Parathyroid adenoma (tissue), 2 donors: ENCODE measurements around the gene MGAT4A.

ENCODE experiments used
- H2AFZ ChIP-seq: fragments of 300-600 bp; sonication (generic); one replicate; pipeline ENCODE4 v1.7.0; 2017; ENCODE audit warnings: antibody characterized with exemption, mild to moderate bottlenecking
- H3K27ac ChIP-seq: fragments of 300-600 bp; sonication (generic); one replicate; pipeline ENCODE4 v1.7.0; 2017
- H3K27me3 ChIP-seq: fragments of 300-600 bp; sonication (generic); one replicate; pipeline ENCODE4 v1.7.0; 2017; ENCODE audit warnings: low read length; ENCODE audit not compliant: control insufficient read depth, insufficient read depth
- H3K36me3 ChIP-seq: fragments of 300-600 bp; sonication (generic); one replicate; pipeline ENCODE4 v1.7.0; 2017; ENCODE audit warnings: low read length; ENCODE audit not compliant: control insufficient read depth, insufficient read depth
- H3K4me1 ChIP-seq: fragments of 300-600 bp; sonication (generic); one replicate; pipeline ENCODE4 v1.7.0; 2017; ENCODE audit warnings: control low read depth
- H3K4me2 ChIP-seq: fragments of 300-600 bp; sonication (generic); one replicate; pipeline ENCODE4 v1.7.0; 2017; ENCODE audit warnings: low read length
- H3K4me3 ChIP-seq: fragments of 300-600 bp; sonication (generic); one replicate; pipeline ENCODE4 v1.7.0; 2017; ENCODE audit warnings: low read depth, low read length
- H3K79me2 ChIP-seq: fragments of 300-600 bp; sonication (generic); one replicate; pipeline ENCODE4 v1.7.0; 2017; ENCODE audit warnings: control low read depth
- H3K9ac ChIP-seq: fragments of 300-600 bp; sonication (generic); one replicate; pipeline ENCODE4 v1.7.0; 2017; ENCODE audit warnings: mild to moderate bottlenecking
- H3K9me3 ChIP-seq: fragments of 300-600 bp; sonication (generic); one replicate; pipeline ENCODE4 v1.7.0; 2017; ENCODE audit warnings: low read length; ENCODE audit not compliant: control insufficient read depth
- TF ChIP-seq, protein P1 (sequence below): fragments of 300-600 bp; sonication (generic); IDR thresholded peaks from one replicate; pipeline ENCODE4 v1.7.0; 2017; ENCODE audit warnings: antibody characterized with exemption, mild to moderate bottlenecking
- donor health status: primary hyperparathyroidism.

MGAT4A gene

DNA sequence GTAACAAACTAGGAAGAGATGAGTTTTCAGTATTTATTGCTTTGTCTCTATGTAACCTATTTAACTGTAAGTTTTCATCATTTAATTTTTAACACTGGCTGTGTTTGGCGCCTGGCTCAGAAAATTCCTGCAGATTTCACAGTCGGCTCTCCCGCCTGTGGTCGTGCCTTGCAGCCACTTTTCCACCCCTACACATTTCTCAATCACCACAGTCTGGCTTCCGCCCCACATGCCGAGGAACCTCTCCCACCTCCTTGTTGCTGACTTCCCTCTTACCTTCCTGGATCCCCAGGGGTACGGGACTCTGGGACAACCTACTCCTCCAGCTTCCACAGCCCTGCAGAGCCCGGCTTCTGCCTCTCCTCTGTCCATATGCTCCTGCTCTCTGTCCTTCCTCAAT, 41.6 kb upstream of the MGAT4A start:
- no peak overlapping the region for H3K4me3 ChIP-seq
- TF ChIP-seq, protein P1, sequence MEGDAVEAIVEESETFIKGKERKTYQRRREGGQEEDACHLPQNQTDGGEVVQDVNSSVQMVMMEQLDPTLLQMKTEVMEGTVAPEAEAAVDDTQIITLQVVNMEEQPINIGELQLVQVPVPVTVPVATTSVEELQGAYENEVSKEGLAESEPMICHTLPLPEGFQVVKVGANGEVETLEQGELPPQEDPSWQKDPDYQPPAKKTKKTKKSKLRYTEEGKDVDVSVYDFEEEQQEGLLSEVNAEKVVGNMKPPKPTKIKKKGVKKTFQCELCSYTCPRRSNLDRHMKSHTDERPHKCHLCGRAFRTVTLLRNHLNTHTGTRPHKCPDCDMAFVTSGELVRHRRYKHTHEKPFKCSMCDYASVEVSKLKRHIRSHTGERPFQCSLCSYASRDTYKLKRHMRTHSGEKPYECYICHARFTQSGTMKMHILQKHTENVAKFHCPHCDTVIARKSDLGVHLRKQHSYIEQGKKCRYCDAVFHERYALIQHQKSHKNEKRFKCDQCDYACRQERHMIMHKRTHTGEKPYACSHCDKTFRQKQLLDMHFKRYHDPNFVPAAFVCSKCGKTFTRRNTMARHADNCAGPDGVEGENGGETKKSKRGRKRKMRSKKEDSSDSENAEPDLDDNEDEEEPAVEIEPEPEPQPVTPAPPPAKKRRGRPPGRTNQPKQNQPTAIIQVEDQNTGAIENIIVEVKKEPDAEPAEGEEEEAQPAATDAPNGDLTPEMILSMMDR: no peak
- H3K4me2 ChIP-seq: no peak overlapping the region
- H3K4me1 ChIP-seq: peaks cover 18% of the 10 kb centered on the region
- no peak overlapping the region for H2AFZ ChIP-seq
- H3K27ac ChIP-seq: no peak overlapping the region
- no peak overlapping the region for H3K9ac ChIP-seq
- no peaks in the 10 kb centered on the region for H3K36me3 ChIP-seq
- no peaks in the 10 kb centered on the region for H3K79me2 ChIP-seq
- H3K9me3 ChIP-seq: no peaks in the 10 kb centered on the region
- H3K27me3 ChIP-seq: no peaks in the 10 kb centered on the region

GRCh38 chr2:98771721-98772524, 41.0 kb upstream of the MGAT4A start:
- Histone ChIP-seq H3K4me3 (no peak overlapping the region), H3K9me3 (no peaks in the 10 kb centered on the region), H3K79me2 (no peaks in the 10 kb centered on the region), H3K36me3 (no peaks in the 10 kb centered on the region), H3K9ac (no peak overlapping the region), H2AFZ (peak overlapping the region; percentile 48), H3K27me3 (no peaks in the 10 kb centered on the region), H3K27ac (peak overlapping the region; percentile 17), H3K4me2 (no peak overlapping the region), H3K4me1 (peaks cover 18% of the 10 kb centered on the region)
- TF ChIP-seq, protein P1: no peak

DNA sequence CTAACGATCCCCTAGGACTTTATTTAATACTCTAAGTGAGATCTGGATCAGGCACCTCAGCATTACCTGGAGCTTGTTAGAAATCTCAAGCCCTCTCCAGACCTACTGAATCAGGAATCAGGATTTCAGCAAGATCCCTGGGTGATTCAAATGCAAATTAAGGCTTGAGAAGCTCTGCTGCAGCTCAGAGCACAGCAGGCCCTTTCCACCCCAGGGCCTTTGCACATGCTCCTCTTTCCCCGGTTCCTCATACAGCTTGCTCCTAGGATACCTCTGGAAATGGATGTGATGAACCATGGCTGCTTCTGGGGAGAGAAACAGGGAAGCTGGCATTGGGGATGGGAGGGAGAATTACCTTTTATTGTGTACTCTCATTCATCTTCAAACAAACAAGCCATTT, 40.3 kb upstream of the MGAT4A start:
- no peak overlapping the region for H3K9ac ChIP-seq
- H3K4me2 ChIP-seq: no peak overlapping the region
- peak overlapping the region; percentile 17 for H3K27ac ChIP-seq
- no peaks in the 10 kb centered on the region for H3K36me3 ChIP-seq
- TF ChIP-seq, protein P1: no peak
- H3K4me3 ChIP-seq: no peak overlapping the region
- no peaks in the 10 kb centered on the region for H3K27me3 ChIP-seq
- H3K79me2 ChIP-seq: no peaks in the 10 kb centered on the region
- no peaks in the 10 kb centered on the region for H3K9me3 ChIP-seq
- H3K4me1 ChIP-seq: peaks cover 23% of the 10 kb centered on the region
- H2AFZ ChIP-seq: peak overlapping the region; percentile 48

DNA sequence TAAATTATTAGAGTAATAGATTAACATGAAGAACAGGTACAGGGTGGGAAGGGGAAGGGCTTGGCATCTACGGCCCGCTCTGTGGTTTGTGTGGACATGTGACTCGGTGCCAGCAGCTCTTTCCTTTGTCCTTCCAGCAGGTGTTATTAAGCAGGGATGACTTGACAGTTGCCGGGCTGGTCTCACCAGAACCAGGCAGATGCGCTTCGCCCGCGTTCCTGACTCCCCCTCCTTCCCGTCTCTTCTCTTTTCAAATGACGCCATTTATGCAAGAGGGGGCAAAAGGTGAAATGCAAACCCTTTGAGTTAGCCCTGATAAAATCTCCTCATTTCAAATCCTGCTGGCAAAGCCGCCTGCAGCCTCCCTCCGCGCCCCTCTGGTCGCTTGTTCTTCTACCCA, 38.9 kb upstream of the MGAT4A start:
- peaks cover 23% of the 10 kb centered on the region for H3K4me1 ChIP-seq
- H3K4me2 ChIP-seq: peak overlapping the region; percentile 61
- H3K79me2 ChIP-seq: no peaks in the 10 kb centered on the region
- H3K27ac ChIP-seq: peak overlapping the region; percentile 56
- no peaks in the 10 kb centered on the region for H3K36me3 ChIP-seq
- H3K9me3 ChIP-seq: no peaks in the 10 kb centered on the region
- H3K9ac ChIP-seq: no peak overlapping the region
- TF ChIP-seq, protein P1: no peak
- peak overlapping the region; percentile 79 for H2AFZ ChIP-seq
- H3K27me3 ChIP-seq: no peaks in the 10 kb centered on the region
- no peak overlapping the region for H3K4me3 ChIP-seq

DNA sequence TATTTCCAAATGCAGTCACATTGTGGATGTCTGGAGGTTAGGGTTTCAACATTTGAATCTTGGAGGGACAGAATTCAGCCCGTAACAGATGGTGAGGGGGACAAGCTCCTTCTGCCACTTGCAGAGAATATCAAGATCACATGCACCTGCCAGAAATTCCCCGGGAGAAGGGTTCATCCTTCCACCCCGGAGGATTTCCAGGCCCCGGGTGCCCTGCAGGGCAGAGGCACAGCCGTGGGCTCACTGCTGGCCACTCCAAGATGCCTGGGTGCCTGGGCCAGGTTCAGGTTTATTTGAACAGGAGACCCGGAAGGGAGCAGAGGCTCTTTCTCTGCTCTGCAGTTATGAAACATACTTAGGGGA, 38.2 kb upstream of the MGAT4A start:
- H3K9me3 ChIP-seq: no peaks in the 10 kb centered on the region
- H3K79me2 ChIP-seq: no peaks in the 10 kb centered on the region
- no peak overlapping the region for H3K4me3 ChIP-seq
- H3K27me3 ChIP-seq: no peaks in the 10 kb centered on the region
- H3K9ac ChIP-seq: no peak overlapping the region
- peak overlapping the region; percentile 56 for H3K27ac ChIP-seq
- peak overlapping the region; percentile 79 for H2AFZ ChIP-seq
- H3K4me2 ChIP-seq: no peak overlapping the region
- H3K4me1 ChIP-seq: peaks cover 23% of the 10 kb centered on the region
- H3K36me3 ChIP-seq: no peaks in the 10 kb centered on the region
- TF ChIP-seq, protein P1: no peak
